H1 (cell line): Measurements from ENCODE around the gene UNC13D. TPM values are rescaled to one million over a fixed set of nuclear protein-coding genes. Genes with fewer than 3 reads are reported as not detected.

Source experiments
- CTCF ChIA-PET: fragments of 300-600 bp; sonication (Branson Sonifier 250); formaldehyde crosslinking; loops from one replicate; lab custom pipeline; 2021; ENCODE audit not compliant: partially characterized antibody; lab: Charles Lee
- POLR2A ChIA-PET: fragments of 300-600 bp; sonication (Branson Sonifier 250); formaldehyde crosslinking; loops from one replicate; lab custom pipeline; 2021; ENCODE audit warnings: inconsistent platforms; ENCODE audit not compliant: partially characterized antibody; lab: Charles Lee
- DNase-seq, 2 experiments: peaks; one replicate each; pipeline versions ENCODE4 v3.0.0 to v3.0.0-alpha.2; 2010 to 2022; ENCODE audit warnings: low spot score in 2 of 2, low read depth in 1 of 2, mixed read lengths in 1 of 2
- FAIRE-seq: peaks from 2 replicates; lab custom pipeline; 2011; peaks lifted over from hg19 to GRCh38; lab: Jason Lieb, UNC
- H2AFZ ChIP-seq: 2 replicates; pipeline ENCODE4 v1.8.1; 2012; ENCODE audit warnings: low read length, inconsistent platforms
- H2AK5ac ChIP-seq: 2 replicates; pipeline ENCODE4 v1.6.1; 2013; ENCODE audit warnings: low read depth, low read length
- H2BK120ac ChIP-seq: replicated peaks from 2 replicates; pipeline ENCODE3; 2013; ENCODE audit warnings: low read depth, low read length, inconsistent platforms
- H2BK12ac ChIP-seq: 2 replicates; pipeline ENCODE4 v1.6.1; 2013; ENCODE audit warnings: low read depth, low read length
- H2BK15ac ChIP-seq: 2 replicates; pipeline ENCODE4 v1.6.1; 2013; ENCODE audit warnings: low read length
- H2BK20ac ChIP-seq: 2 replicates; pipeline ENCODE4 v1.6.1; 2013; ENCODE audit warnings: low read length
- H2BK5ac ChIP-seq: 2 replicates; pipeline ENCODE4 v1.6.1; 2013; ENCODE audit warnings: low read depth, low read length
- H3K14ac ChIP-seq: 2 replicates; pipeline ENCODE4 v1.6.1; 2013; ENCODE audit warnings: inconsistent platforms; ENCODE audit not compliant: insufficient read length
- H3K18ac ChIP-seq: 2 replicates; pipeline ENCODE4 v1.6.1; 2013; ENCODE audit warnings: low read length; ENCODE audit errors: extremely low read depth
- H3K23ac ChIP-seq: 2 replicates; pipeline ENCODE4 v1.6.1; 2013; ENCODE audit warnings: inconsistent platforms; ENCODE audit not compliant: insufficient read length
- H3K23me2 ChIP-seq: 2 replicates; pipeline ENCODE4 v1.6.1; 2013; ENCODE audit warnings: low read depth, low read length
- H3K27ac ChIP-seq: 2 replicates; pipeline ENCODE4 v1.6.1; 2011; ENCODE audit warnings: low read depth, low read length, inconsistent platforms
- H3K27me3 ChIP-seq, 4 experiments: replicated peaks in 1 of 4; 1 replicate in 1 of 4; 2 replicates in 3 of 4; pipeline versions ENCODE4 v1.6.1 to v1.8.1; 2011 to 2013; ENCODE audit warnings: low read length in 3 of 4, mild to moderate bottlenecking in 3 of 4, inconsistent platforms in 2 of 4, mixed read lengths in 2 of 4, moderate library complexity in 1 of 4; ENCODE audit not compliant: control insufficient read depth in 3 of 4, insufficient read depth in 3 of 4; ENCODE audit errors: extremely low read depth in 1 of 4
- H3K36me3 ChIP-seq, 4 experiments: 2 replicates each; pipeline versions ENCODE4 v1.6.1 to v1.8.1; 2011 to 2013; ENCODE audit warnings: mild to moderate bottlenecking in 4 of 4, low read length in 3 of 4, moderate library complexity in 2 of 4, control low read depth in 1 of 4, inconsistent platforms in 1 of 4; ENCODE audit not compliant: insufficient read depth in 4 of 4, control insufficient read depth in 2 of 4
- H3K4ac ChIP-seq: replicated peaks from 2 replicates; pipeline ENCODE3; 2013; ENCODE audit warnings: low read length, low read depth, mixed read lengths, inconsistent platforms; ENCODE audit not compliant: insufficient read length
- H3K4me1 ChIP-seq, 4 experiments: replicated peaks in 1 of 4; 1 replicate in 1 of 4; 2 replicates in 3 of 4; pipeline versions ENCODE4 v1.6.1 to v1.8.1; 2011 to 2013; ENCODE audit warnings: low read length in 3 of 4, inconsistent platforms in 2 of 4, mixed read lengths in 1 of 4; ENCODE audit not compliant: insufficient read depth in 4 of 4, control insufficient read depth in 3 of 4
- H3K4me2 ChIP-seq, 2 experiments: 2 replicates each; pipeline versions ENCODE4 v1.6.1 to v1.8.1; 2011 to 2013; ENCODE audit warnings: low read depth in 2 of 2, low read length in 2 of 2, control low read depth in 1 of 2, inconsistent platforms in 1 of 2, mild to moderate bottlenecking in 1 of 2; ENCODE audit not compliant: insufficient read depth in 1 of 2
- H3K4me3 ChIP-seq, 4 experiments: fragments of 200-600, 300-600 bp in 1 of 4; sonication (generic), shearing (Covaris generic), sonication (Bioruptor Twin) in 1 of 4; 2 replicates each; pipeline versions ENCODE4 v1.5.1 to v1.8.1; 2011 to 2016; ENCODE audit warnings: low read length in 4 of 4, low read depth in 3 of 4, control low read depth in 2 of 4, inconsistent platforms in 2 of 4, mild to moderate bottlenecking in 2 of 4, mixed read lengths in 1 of 4, moderate library complexity in 1 of 4; ENCODE audit not compliant: insufficient read depth in 2 of 4; ENCODE audit errors: extremely low read depth in 1 of 4
- H3K56ac ChIP-seq: replicated peaks from 2 replicates; pipeline ENCODE3; 2013; ENCODE audit warnings: low read depth, mild to moderate bottlenecking, mixed read lengths, low read length, inconsistent platforms; ENCODE audit not compliant: insufficient read length
- H3K79me1 ChIP-seq: 2 replicates; pipeline ENCODE4 v1.6.1; 2013; ENCODE audit warnings: low read depth, low read length, control low read depth
- H3K79me2 ChIP-seq, 2 experiments: 2 replicates each; pipeline versions ENCODE4 v1.6.1 to v1.8.1; 2012 to 2013; ENCODE audit warnings: low read length in 2 of 2, mild to moderate bottlenecking in 2 of 2, inconsistent platforms in 1 of 2; ENCODE audit not compliant: insufficient read depth in 2 of 2, control insufficient read depth in 1 of 2
- H3K9ac ChIP-seq, 4 experiments: replicated peaks in 1 of 4; 1 replicate in 1 of 4; 2 replicates in 3 of 4; pipeline versions ENCODE4 v1.6.1 to v1.8.1; 2011 to 2013; ENCODE audit warnings: low read depth in 3 of 4, low read length in 3 of 4, control low read depth in 2 of 4, mild to moderate bottlenecking in 2 of 4, moderate library complexity in 2 of 4, inconsistent platforms in 1 of 4; ENCODE audit errors: extremely low read depth in 1 of 4
- H3K9me3 ChIP-seq, 2 experiments: 2 replicates each; pipeline versions ENCODE4 v1.6.1 to v1.8.1; 2012 to 2013; ENCODE audit warnings: mild to moderate bottlenecking in 2 of 2, moderate library complexity in 2 of 2, control low read depth in 1 of 2, inconsistent platforms in 1 of 2, low read depth in 1 of 2, low read length in 1 of 2, mixed read lengths in 1 of 2; ENCODE audit not compliant: insufficient read depth in 2 of 2
- H4K20me1 ChIP-seq, 2 experiments: replicated peaks in 1 of 2; 2 replicates each; pipeline versions ENCODE3 to v1.8.1; 2011 to 2013; ENCODE audit warnings: inconsistent platforms in 2 of 2, low read length in 2 of 2, mild to moderate bottlenecking in 1 of 2; ENCODE audit not compliant: insufficient read depth in 2 of 2, control insufficient read depth in 1 of 2
- H4K5ac ChIP-seq: 2 replicates; pipeline ENCODE4 v1.6.1; 2013; ENCODE audit warnings: low read length, low read depth, mixed read lengths, inconsistent platforms; ENCODE audit not compliant: insufficient read length
- H4K8ac ChIP-seq: 2 replicates; pipeline ENCODE4 v1.8.0; 2013; ENCODE audit warnings: mild to moderate bottlenecking, moderate library complexity, low read length, inconsistent platforms; ENCODE audit not compliant: insufficient read depth; ENCODE audit errors: extremely low read depth
- H4K91ac ChIP-seq: replicated peaks from 2 replicates; pipeline ENCODE3; 2013; ENCODE audit warnings: low read length, mixed read lengths, inconsistent platforms; ENCODE audit not compliant: insufficient read length
- CHD2 ChIP-seq: IDR thresholded peaks from 2 replicates; pipeline ENCODE4 v1.6.1; 2012; ENCODE audit warnings: low read length, improper control_type of control experiment
- EP300 ChIP-seq, 2 experiments: IDR thresholded peaks; 1 replicate in 1 of 2; 2 replicates in 1 of 2; pipeline ENCODE4 v1.6.1; 2011 to 2012; ENCODE audit warnings: low read depth in 2 of 2, low read length in 2 of 2, mild to moderate bottlenecking in 2 of 2, borderline replicate concordance in 1 of 2, inconsistent platforms in 1 of 2, moderate library complexity in 1 of 2
- EZH2 ChIP-seq: fragments of 200-600 bp; sonication (generic); IDR thresholded peaks from 2 replicates; pipeline ENCODE4 v1.7.1; 2012; ENCODE audit warnings: low read depth, mild to moderate bottlenecking, moderate library complexity, low read length, inconsistent platforms; ENCODE audit not compliant: severe bottlenecking
- HDAC6 ChIP-seq: IDR thresholded peaks from one replicate; pipeline ENCODE4 v1.7.1; 2012; ENCODE audit warnings: low read depth, mild to moderate bottlenecking, inconsistent platforms, low read length, moderate library complexity
- KDM1A ChIP-seq: fragments of 200-600, 300-600 bp; sonication (generic); IDR thresholded peaks from 2 replicates; pipeline ENCODE4 v1.7.1; 2016; ENCODE audit warnings: mild to moderate bottlenecking, low read length, borderline replicate concordance
- KDM4A ChIP-seq: IDR thresholded peaks from one replicate; pipeline ENCODE4 v1.7.1; 2012; ENCODE audit warnings: low read depth, mild to moderate bottlenecking, moderate library complexity, low read length, inconsistent platforms; ENCODE audit not compliant: severe bottlenecking
- MAFK ChIP-seq: IDR thresholded peaks from 2 replicates; pipeline ENCODE4 v1.6.1; 2012; ENCODE audit warnings: low read depth, mild to moderate bottlenecking, improper control_type of control experiment, low read length
- POLR2AphosphoS5 ChIP-seq: IDR thresholded peaks from 2 replicates; pipeline ENCODE4 v1.6.1; 2011; ENCODE audit warnings: low read depth, low read length
- POU5F1 ChIP-seq: IDR thresholded peaks from 2 replicates; pipeline ENCODE4 v1.6.1; 2011; ENCODE audit warnings: low read depth, mild to moderate bottlenecking, low read length, moderate library complexity
- RFX5 ChIP-seq: IDR thresholded peaks from 2 replicates; pipeline ENCODE4 v1.6.1; 2011; ENCODE audit warnings: low read depth, low read length, improper control_type of control experiment, borderline replicate concordance
- TEAD4 ChIP-seq: IDR thresholded peaks from 2 replicates; pipeline ENCODE4 v1.6.1; 2012; ENCODE audit warnings: low read depth, low read length, inconsistent platforms, mixed read lengths
- whole genome bisulfite sequencing, 2 experiments: shearing (Covaris generic) in 1 of 2; methylation state at CpG; one replicate each; pipeline versions ENCODE4 v1.1.6 to v1.1.7; 2013 to 2015; ENCODE audit warnings: low lambda C conversion rate in 2 of 2, mixed read lengths in 2 of 2, inconsistent platforms in 1 of 2, low coverage in 1 of 2, missing lambda C conversion rate in 1 of 2; ENCODE audit not compliant: insufficient replicate concordance in 2 of 2, insufficient coverage in 1 of 2, insufficient read length in 1 of 2; ENCODE audit errors: extremely low coverage in 1 of 2, missing lambda C conversion rate in 1 of 2; 5-methylcytosine and 5-hydroxymethylcytosine counted together
- polyA plus RNA-seq, 7 experiments: library from polyadenylated mRNA; depleted of rRNA in 3 of 7; stranded (reverse) in 5 of 7; unstranded in 2 of 7; fragments of >200 nt in 5 of 7; fragments of 200-250 nt in 2 of 7; gene quantifications; 1 replicate in 5 of 7; 2 replicates in 1 of 7; 4 replicates in 1 of 7; pipeline versions ENCODE4 v1.2.1 to v1.2.3, GENCODE V29; 2011 to 2013; ENCODE audit warnings: missing spikeins in 2 of 7, mixed read lengths in 2 of 7
- total RNA-seq: library from RNA; stranded (reverse); fragmentation: NEBNext Ultra II Directional; extraction: Animal tissue kit (Norgen Biotek cat#: 25700); gene quantifications from 2 replicates; pipeline ENCODE4 v1.2.1, GENCODE V29; 2021

UNC13D gene
- total and polyA plus RNA-seq, 2 of the 8 experiments (the other 6 are each of a cell fraction or from before 2014, with no cell fraction given) = 3.6 to 8.4 TPM

DNA sequence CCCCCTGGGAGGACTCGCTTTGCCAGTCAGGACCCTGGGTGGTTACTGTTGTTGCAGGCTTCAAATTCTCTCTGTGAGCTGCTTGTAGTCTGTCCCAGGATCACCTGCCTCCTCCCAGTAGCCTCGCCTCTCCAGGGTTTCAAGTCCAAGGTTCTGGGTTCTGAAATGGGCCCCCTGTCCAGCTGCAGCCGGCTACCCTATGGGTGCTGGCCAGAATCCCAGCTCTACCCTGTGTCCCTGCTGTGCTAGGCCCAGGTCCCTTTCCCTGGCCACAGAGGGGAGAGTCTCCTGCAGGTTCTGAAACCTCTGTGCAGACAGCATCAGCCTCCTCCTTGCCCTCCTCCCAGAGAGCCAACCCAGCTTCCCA, 21.4 kb downstream of the UNC13D start:
- H3K4me2 ChIP-seq = no peak overlapping the region
- no peak overlapping the region for H2AFZ ChIP-seq
- 89% methylated on average over 3 of the region's 3 CpGs; no CpG with 5 or more reads in 1 of the 2 experiments for WGBS, 2 experiments
- H3K9me3 ChIP-seq = no peaks in the 10 kb centered on the region
- no peak for DNase-seq
- peaks cover 0 to 5% (median 4%) of the 10 kb centered on the region in 4 experiments; a peak in 5 of 7 replicates for H3K4me1 ChIP-seq
- no peaks in the 10 kb centered on the region for H3K27me3 ChIP-seq
- ChIA-PET CTCF (interaction anchor here (0.8 to 21.9 kb wide), 5 partner anchors 12 to 198 kb away, joined by 3 to 563 read pairs (median 4); partner anchors contain the start of genes UNC13D and WBP2), POLR2A (interaction anchor here (0.6 to 16.0 kb wide), 8 partner anchors 7 to 59 kb away, joined by 3 to 216 read pairs (median 6); partner anchors contain the start of gene UNK)
- H3K36me3 ChIP-seq = peaks cover 20 to 48% (median 42%) of the 10 kb centered on the region in 4 experiments
- H3K4me3 ChIP-seq = no peak overlapping the region
- no peak overlapping the region for H2BK5ac ChIP-seq
- H3K27ac ChIP-seq = no peak overlapping the region
- no peak overlapping the region for H2BK15ac ChIP-seq
- no peaks in the 10 kb centered on the region for H3K79me1 ChIP-seq
- H2BK12ac ChIP-seq = no peak overlapping the region
- no peak overlapping the region for H3K14ac ChIP-seq
- no peak overlapping the region for H4K5ac ChIP-seq
- no peak overlapping the region for H3K56ac ChIP-seq
- no peak overlapping the region for H2BK20ac ChIP-seq
- H3K23ac ChIP-seq = no peak overlapping the region
- H4K8ac ChIP-seq = no peak overlapping the region
- TF ChIP-seq RFX5 (no peak), EP300 (IDR thresholded peaks at IDR 0.05; ENCODE audit: borderline replicate concordance in 1 of 2, low read depth in 2 of 2, low read length in 2 of 2) (no peak), KDM4A (no peak), HDAC6 (no peak), CHD2 (no peak), TEAD4 (no peak), POU5F1 (no peak), EZH2 (no peak), POLR2AphosphoS5 (no peak), KDM1A (no peak), MAFK (no peak)
- no peak overlapping the region for H3K18ac ChIP-seq
- no peak overlapping the region for H3K4ac ChIP-seq
- no peak overlapping the region for H2BK120ac ChIP-seq
- no peak overlapping the region for H3K9ac ChIP-seq
- H3K79me2 ChIP-seq = no peaks in the 10 kb centered on the region
- H3K23me2 ChIP-seq = peaks cover 2% of the 10 kb centered on the region; the same call in 1 of the 2 replicates
- H2AK5ac ChIP-seq = no peak overlapping the region
- peaks cover 0 to 6% of the 10 kb centered on the region in 2 experiments for H4K20me1 ChIP-seq
- no peak for FAIRE-seq
- no peak overlapping the region for H4K91ac ChIP-seq
